HG02759 (cell line): Measurements from ENCODE around the gene FBXW8.

Experiments
- ATAC-seq: cut with Tn5 transposase; IDR thresholded peaks from one replicate; pipeline ENCODE4 v1.9.1; 2021; ENCODE audit warnings: mild to moderate bottlenecking, moderate library complexity; ENCODE audit not compliant: unreplicated experiment

Gene FBXW8

DNA sequence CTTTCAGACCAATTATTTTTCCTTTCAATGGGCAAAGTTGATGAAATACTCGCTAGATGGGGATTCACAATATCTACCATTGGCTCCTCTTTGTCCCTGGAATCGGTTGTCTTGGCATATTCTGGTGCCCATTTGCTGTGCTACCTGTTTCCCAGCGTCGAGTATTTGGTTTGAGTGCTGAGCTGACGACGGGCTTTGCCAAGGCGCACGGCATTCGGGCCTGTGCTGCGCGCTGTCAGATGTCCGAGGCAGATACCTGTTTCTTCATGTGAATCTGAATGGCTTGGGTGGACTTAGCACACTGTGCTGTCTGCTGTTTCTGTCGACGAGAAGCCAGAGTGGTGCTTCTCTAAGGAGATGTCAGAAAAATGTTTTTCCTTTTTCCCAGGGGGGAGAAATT is 107.5 kb downstream of the FBXW8 start:
- ATAC-seq, result no peak

- no peak for ATAC-seq
These were observed 107.9 kb downstream of the FBXW8 start for GRCh38 chr12:117018685-117019084.

DNA sequence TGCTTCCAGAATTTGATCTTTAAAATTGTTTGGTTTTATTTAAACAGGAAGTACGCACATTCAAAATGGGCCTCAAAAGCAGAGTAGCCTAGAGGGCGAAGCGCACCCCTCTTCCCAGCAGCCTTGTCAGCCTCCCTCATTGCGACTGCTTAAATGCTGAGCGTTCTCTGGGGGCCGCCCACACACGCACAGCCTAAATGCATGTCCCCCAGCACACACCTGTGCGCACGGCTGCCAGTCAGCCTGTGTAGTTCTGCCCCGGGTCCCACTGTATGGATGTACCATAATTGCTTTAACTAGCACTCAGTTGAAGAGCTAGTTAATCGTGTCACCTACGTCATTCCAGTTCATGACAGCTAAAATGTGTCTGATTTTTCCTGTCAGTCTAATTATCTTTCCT is 109.1 kb downstream of the FBXW8 start:
- no peak for ATAC-seq

DNA sequence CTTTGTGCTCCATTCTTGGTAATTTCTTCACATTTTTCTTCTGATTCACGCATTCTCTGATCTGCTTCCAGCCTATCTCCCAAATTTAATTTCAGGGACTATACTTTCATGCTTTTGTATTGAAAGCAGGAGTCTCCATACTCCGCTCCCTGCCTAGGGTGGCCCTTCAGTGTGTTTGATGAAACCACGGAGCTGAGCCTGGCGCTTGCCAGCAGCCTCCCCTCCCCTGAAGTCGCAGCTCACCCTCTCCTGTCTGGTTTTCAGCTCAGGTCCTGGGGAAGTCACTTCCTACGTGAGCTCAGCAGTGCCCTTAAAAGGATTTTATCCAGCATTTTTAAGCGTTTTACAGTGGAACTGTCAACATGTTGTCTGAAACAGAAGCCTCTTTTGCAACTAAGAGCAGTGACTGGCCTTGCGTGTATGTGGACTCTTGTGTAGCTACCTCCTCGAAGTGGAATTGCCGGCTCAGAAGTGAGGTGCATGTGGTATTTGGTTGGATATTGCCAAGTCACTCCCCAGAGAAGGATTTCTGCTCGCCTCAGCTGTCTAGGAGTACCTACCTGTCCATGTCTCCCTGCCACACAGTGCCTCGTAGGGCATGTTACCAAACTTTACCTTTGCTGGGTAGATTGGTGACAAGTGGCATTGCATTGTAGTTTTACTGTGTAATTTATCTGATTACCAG is 109.9 kb downstream of the FBXW8 start:
- ATAC-seq, result no peak

DNA sequence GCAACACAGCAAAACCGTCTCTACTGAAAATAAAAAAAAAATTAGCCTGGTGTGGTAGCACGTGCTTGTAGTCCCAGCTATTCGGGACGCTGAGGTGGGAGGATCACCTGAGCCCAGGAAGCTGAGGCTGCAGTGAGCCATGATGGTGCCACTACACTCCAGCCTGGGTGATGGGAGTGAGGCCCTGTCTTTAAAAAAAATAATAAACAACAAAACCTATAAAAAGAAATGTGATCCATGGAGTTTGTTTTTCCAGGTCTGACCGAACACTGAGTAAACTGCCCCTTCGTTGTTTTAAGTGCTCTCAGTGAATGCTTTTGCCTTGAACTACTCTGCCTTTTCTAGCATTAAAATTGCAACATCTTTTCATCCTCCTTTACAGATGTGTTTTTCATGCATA is 111.7 kb downstream of the FBXW8 start:
- ATAC-seq, result no peak

GRCh38 chr12:117023998-117024960 is 113.5 kb downstream of the FBXW8 start:
- no peak for ATAC-seq

GRCh38 chr12:117024961-117025480 is 114.3 kb downstream of the FBXW8 start:
- no peak for ATAC-seq

GRCh38 chr12:117025481-117026151 is 114.9 kb downstream of the FBXW8 start:
- peak; percentile 63 for ATAC-seq

- no peak for ATAC-seq
These were observed 115.6 kb downstream of the FBXW8 start for GRCh38 chr12:117026343-117026742.

GRCh38 chr12:117026921-117027250 is 116.1 kb downstream of the FBXW8 start:
- ATAC-seq, result no peak

GRCh38 chr12:117027251-117028086 is 116.7 kb downstream of the FBXW8 start:
- ATAC-seq, result no peak

GRCh38 chr12:117028254-117028653 is 117.5 kb downstream of the FBXW8 start:
- no peak for ATAC-seq

- ATAC-seq, result no peak
These were observed 119.6 kb downstream of the FBXW8 start for GRCh38 chr12:117030187-117030900.

DNA sequence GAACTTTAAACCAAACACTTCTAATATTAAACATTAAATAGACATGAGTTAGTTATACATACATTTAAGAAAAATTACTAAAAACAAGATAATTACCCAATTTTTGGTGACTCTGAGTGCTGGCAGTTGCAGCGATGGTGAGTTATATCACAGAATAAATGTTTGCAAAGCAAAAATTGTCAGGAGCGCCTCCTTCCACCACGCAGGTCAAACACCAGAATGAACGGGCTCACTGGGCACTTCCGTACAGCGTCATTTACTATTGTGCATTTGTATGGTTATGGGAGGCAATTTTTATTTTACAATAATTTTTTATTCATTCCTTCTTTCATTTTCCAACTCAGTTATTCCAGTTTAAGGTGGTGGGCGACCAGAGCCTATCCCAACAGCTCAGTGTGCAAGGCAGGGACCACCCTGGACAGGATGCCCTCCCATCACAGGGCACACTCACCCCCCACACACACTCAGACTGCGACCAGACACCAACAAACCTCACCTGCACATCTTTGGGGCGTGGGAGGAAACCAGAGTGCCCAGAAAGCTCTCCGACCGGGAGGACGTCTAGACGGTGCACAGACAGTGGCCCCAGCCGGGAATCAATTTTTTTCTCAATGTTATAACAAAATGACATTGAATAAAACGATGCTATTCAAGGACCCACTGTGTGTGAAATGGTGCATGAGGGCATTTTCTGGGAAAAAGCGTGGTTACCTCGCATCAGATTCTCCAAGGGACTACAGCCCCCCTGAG is 121.3 kb downstream of the FBXW8 start:
- no peak for ATAC-seq

GRCh38 chr12:117032593-117033381 is 122.0 kb downstream of the FBXW8 start:
- ATAC-seq, result no peak

- no peak for ATAC-seq
These were observed 122.9 kb downstream of the FBXW8 start for GRCh38 chr12:117033382-117034221.

DNA sequence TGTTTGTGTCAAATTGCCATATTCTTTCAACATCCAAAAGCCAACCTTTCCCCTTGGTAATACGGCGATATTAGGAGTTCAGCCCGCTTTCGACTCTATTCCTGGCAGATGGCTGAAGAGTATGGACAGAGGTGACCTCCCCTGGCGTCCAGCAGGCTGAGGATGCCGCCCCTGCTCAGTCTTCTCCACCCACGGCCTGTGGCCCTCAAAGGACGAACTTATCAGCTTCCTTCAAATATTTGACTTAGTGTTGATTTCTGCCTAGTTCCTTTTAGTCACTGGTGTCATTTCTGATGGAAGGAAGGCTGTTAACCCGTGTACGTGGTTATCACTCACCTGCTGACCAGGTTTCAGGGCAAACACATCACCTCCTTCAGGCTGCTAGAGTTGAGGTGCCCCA is 123.5 kb downstream of the FBXW8 start:
- ATAC-seq, result no peak
